CD4-positive, CD25-positive, alpha-beta regulatory T cell (primary cell): ENCODE results near the gene CSNK2B. TPM values are rescaled to one million over a fixed set of nuclear protein-coding genes. Genes with fewer than 3 reads are reported as not detected.

Experiments used
- ATAC-seq, 2 donors: fragments of 150-1000 bp; cut with Tn5 transposase; one replicate each; pipeline ENCODE4 v1.10.0; 2021; ENCODE audit warnings: low read depth in 2 of 2, moderate number of reproducible peaks in 2 of 2, moderate library complexity in 1 of 2
- DNase-seq, 3 donors: peaks; one replicate each; pipeline versions ENCODE4 v3.0.0 to v3.0.0-alpha.2; 2012 to 2022; ENCODE audit warnings: mixed read lengths in 1 of 3
- H3K27ac ChIP-seq: one replicate; pipeline ENCODE4 v1.7.0; 2013; ENCODE audit warnings: mild to moderate bottlenecking, low read length; ENCODE audit not compliant: insufficient read depth, poor library complexity, severe bottlenecking
- H3K27me3 ChIP-seq: one replicate; pipeline ENCODE4 v1.7.0; 2013; ENCODE audit warnings: low read length; ENCODE audit not compliant: control insufficient read depth, insufficient read depth
- H3K36me3 ChIP-seq: one replicate; pipeline ENCODE4 v1.7.0; 2013; ENCODE audit warnings: mild to moderate bottlenecking, low read length, moderate library complexity; ENCODE audit not compliant: control insufficient read depth, insufficient read depth
- H3K4me1 ChIP-seq: 2 replicates; pipeline ENCODE4 v1.7.0; 2013; ENCODE audit warnings: mild to moderate bottlenecking, low read length; ENCODE audit not compliant: insufficient read depth, control insufficient read depth, poor library complexity, severe bottlenecking
- H3K4me3 ChIP-seq: one replicate; pipeline ENCODE4 v1.7.0; 2013; ENCODE audit warnings: low read depth, mild to moderate bottlenecking, low read length, moderate library complexity
- H3K9me3 ChIP-seq, 2 experiments: 1 replicate in 1 of 2; 2 replicates in 1 of 2; pipeline ENCODE4 v1.7.0; 2013; ENCODE audit warnings: low read length in 2 of 2, mild to moderate bottlenecking in 1 of 2, moderate library complexity in 1 of 2; ENCODE audit not compliant: control insufficient read depth in 2 of 2
- H3K27ac Mint-ChIP-seq, 3 donors: one replicate each; pipeline ENCODE4 v1.8.0; 2020 to 2022; ENCODE audit warnings: mild to moderate bottlenecking in 3 of 3, mixed read lengths in 3 of 3, moderate library complexity in 2 of 3
- H3K27me3 Mint-ChIP-seq: one replicate; pipeline ENCODE4 v1.8.0; 2022; ENCODE audit warnings: mild to moderate bottlenecking, mixed read lengths
- H3K36me3 Mint-ChIP-seq: one replicate; pipeline ENCODE4 v1.8.0; 2020; ENCODE audit warnings: mixed read lengths
- H3K4me1 Mint-ChIP-seq, 4 donors: one replicate each; pipeline ENCODE4 v1.8.0; 2020 to 2022; ENCODE audit warnings: mixed read lengths in 4 of 4, mild to moderate bottlenecking in 1 of 4
- H3K4me3 Mint-ChIP-seq, 4 donors: one replicate each; pipeline ENCODE4 v1.8.0; 2020 to 2022; ENCODE audit warnings: mild to moderate bottlenecking in 4 of 4, mixed read lengths in 4 of 4, moderate library complexity in 3 of 4
- H3K9me3 Mint-ChIP-seq, 7 donors: one replicate each; pipeline ENCODE4 v1.8.0; 2020 to 2022; ENCODE audit warnings: mixed read lengths in 7 of 7, mild to moderate bottlenecking in 3 of 7, moderate library complexity in 2 of 7
- polyA plus RNA-seq, 4 donors: library from polyadenylated mRNA; unstranded; fragments of 300-500 nt; fragmentation: Illumina TruSeq; gene quantifications; one replicate each; pipeline ENCODE4 v1.2.3, GENCODE V29; 2021
- total RNA-seq: library from RNA; stranded (reverse); gene quantifications from one replicate; pipeline ENCODE4 v1.2.3, GENCODE V29; 2022

The CSNK2B gene
- total and polyA plus RNA-seq, 5 donors from 2014 or later: 141 to 285 (median 240) TPM

GRCh38 chr6:31681135-31681671 is 15.3 kb downstream of the CSNK2B start:
- H3K4me3 Mint-ChIP-seq: peak overlapping the region; percentile 87 to 93 (median 90)
- H3K4me3 ChIP-seq: peak overlapping the region; percentile 86
- H3K36me3 Mint-ChIP-seq: peaks cover 6% of the 10 kb centered on the region
- ATAC-seq (peak; percentile 10 to 34), DNase-seq (peak; percentile 25 to 42 (median 27))
- peaks cover 16% of the 10 kb centered on the region for H3K4me1 ChIP-seq
- H3K36me3 ChIP-seq: peaks cover 14% of the 10 kb centered on the region
- peak overlapping the region; percentile 53 for H3K27ac ChIP-seq
- H3K4me1 Mint-ChIP-seq: peaks cover 0 to 35% (median 18%) of the 10 kb centered on the region in 4 donors
- no peaks in the 10 kb centered on the region for H3K9me3 Mint-ChIP-seq
- H3K27me3 Mint-ChIP-seq: no peaks in the 10 kb centered on the region
- no peaks in the 10 kb centered on the region for H3K9me3 ChIP-seq
- H3K27me3 ChIP-seq: no peaks in the 10 kb centered on the region
- H3K27ac Mint-ChIP-seq: peak overlapping the region in 2 of 3 donors; percentile 86 to 94

GRCh38 chr6:31683591-31683990 is 17.7 kb downstream of the CSNK2B start:
- Mint-ChIP-seq H3K4me3 (peak overlapping the region in 1 of 4 donors; percentile 53), H3K4me1 (peaks cover 0 to 27% (median 14%) of the 10 kb centered on the region in 4 donors), H3K27ac (peak overlapping the region in 1 of 3 donors; percentile 42), H3K36me3 (peaks cover 11% of the 10 kb centered on the region), H3K9me3 (no peaks in the 10 kb centered on the region), H3K27me3 (no peaks in the 10 kb centered on the region)
- DNase-seq (no peak), ATAC-seq (no peak)
- Histone ChIP-seq H3K4me1 (peaks cover 16% of the 10 kb centered on the region), H3K9me3 (no peaks in the 10 kb centered on the region), H3K27me3 (no peaks in the 10 kb centered on the region), H3K27ac (no peak overlapping the region), H3K4me3 (no peak overlapping the region), H3K36me3 (peaks cover 30% of the 10 kb centered on the region)

GRCh38 chr6:31686483-31686882 is 20.6 kb downstream of the CSNK2B start:
- H3K4me1 ChIP-seq: peaks cover 4% of the 10 kb centered on the region
- H3K27ac Mint-ChIP-seq: peak overlapping the region in 1 of 3 donors; percentile 74
- H3K9me3 ChIP-seq: no peaks in the 10 kb centered on the region
- peaks cover 0 to 12% (median 3%) of the 10 kb centered on the region in 4 donors for H3K4me1 Mint-ChIP-seq
- ATAC-seq: no peak
- H3K27me3 Mint-ChIP-seq: no peaks in the 10 kb centered on the region
- no peak overlapping the region for H3K27ac ChIP-seq
- peaks cover 54% of the 10 kb centered on the region for H3K36me3 ChIP-seq
- H3K4me3 ChIP-seq: no peak overlapping the region
- DNase-seq: no peak
- no peaks in the 10 kb centered on the region for H3K27me3 ChIP-seq
- H3K4me3 Mint-ChIP-seq: no peak overlapping the region
- no peaks in the 10 kb centered on the region for H3K9me3 Mint-ChIP-seq
- peaks cover 23% of the 10 kb centered on the region for H3K36me3 Mint-ChIP-seq

- no peak overlapping the region for H3K4me3 Mint-ChIP-seq
These were observed 21.4 kb downstream of the CSNK2B start for GRCh38 chr6:31687321-31687720.

GRCh38 chr6:31687860-31688693 is 22.2 kb downstream of the CSNK2B start:
- Mint-ChIP-seq H3K4me1 (peaks cover 0 to 3% (median 0%) of the 10 kb centered on the region in 4 donors), H3K27me3 (no peaks in the 10 kb centered on the region), H3K9me3 (no peaks in the 10 kb centered on the region), H3K27ac (peak overlapping the region in 1 of 3 donors; percentile 85), H3K36me3 (peaks cover 28% of the 10 kb centered on the region), H3K4me3 (no peak overlapping the region)
- Histone ChIP-seq H3K9me3 (no peaks in the 10 kb centered on the region), H3K4me3 (no peak overlapping the region), H3K27ac (no peak overlapping the region), H3K4me1 (no peaks in the 10 kb centered on the region), H3K36me3 (peaks cover 68% of the 10 kb centered on the region), H3K27me3 (no peaks in the 10 kb centered on the region)
- ATAC-seq (no peak), DNase-seq (no peak)

More at GRCh38 chr6:31687321-31687720, 21.4 kb downstream of the CSNK2B start:
- H3K27ac Mint-ChIP-seq: no peak overlapping the region
- Histone ChIP-seq H3K4me3 (no peak overlapping the region), H3K36me3 (peaks cover 61% of the 10 kb centered on the region), H3K9me3 (no peaks in the 10 kb centered on the region), H3K27ac (no peak overlapping the region), H3K4me1 (no peaks in the 10 kb centered on the region), H3K27me3 (no peaks in the 10 kb centered on the region)
- H3K9me3 Mint-ChIP-seq: no peaks in the 10 kb centered on the region
- peaks cover 26% of the 10 kb centered on the region for H3K36me3 Mint-ChIP-seq
- ATAC-seq (no peak), DNase-seq (no peak)
- no peaks in the 10 kb centered on the region for H3K27me3 Mint-ChIP-seq
- peaks cover 0 to 3% (median 0%) of the 10 kb centered on the region in 4 donors for H3K4me1 Mint-ChIP-seq

GRCh38 chr6:31689249-31690110 is 23.6 kb downstream of the CSNK2B start:
- ATAC-seq: no peak
- H3K4me3 Mint-ChIP-seq: no peak overlapping the region

GRCh38 chr6:31690231-31691077 is 24.6 kb downstream of the CSNK2B start:
- Mint-ChIP-seq H3K4me3 (peak overlapping the region in 1 of 4 donors; percentile 68), H3K9me3 (no peaks in the 10 kb centered on the region), H3K27ac (peak overlapping the region in 2 of 3 donors; percentile 22 to 31), H3K36me3 (peaks cover 37% of the 10 kb centered on the region), H3K27me3 (no peaks in the 10 kb centered on the region), H3K4me1 (peaks cover 0 to 3% (median 0%) of the 10 kb centered on the region in 4 donors)
- Histone ChIP-seq H3K27ac (no peak overlapping the region), H3K9me3 (no peaks in the 10 kb centered on the region), H3K36me3 (peaks cover 82% of the 10 kb centered on the region), H3K4me3 (no peak overlapping the region), H3K4me1 (no peaks in the 10 kb centered on the region), H3K27me3 (no peaks in the 10 kb centered on the region)
- no peak for DNase-seq
- no peak for ATAC-seq

More at GRCh38 chr6:31689249-31690110, 23.6 kb downstream of the CSNK2B start:
- peaks cover 0 to 3% (median 0%) of the 10 kb centered on the region in 4 donors for H3K4me1 Mint-ChIP-seq
- peak overlapping the region in 1 of 3 donors; percentile 59 for H3K27ac Mint-ChIP-seq
- no peak overlapping the region for H3K4me3 ChIP-seq
- H3K27me3 Mint-ChIP-seq: no peaks in the 10 kb centered on the region
- DNase-seq: no peak
- H3K36me3 Mint-ChIP-seq: peaks cover 32% of the 10 kb centered on the region
- no peaks in the 10 kb centered on the region for H3K9me3 ChIP-seq
- H3K27ac ChIP-seq: no peak overlapping the region
- peaks cover 76% of the 10 kb centered on the region for H3K36me3 ChIP-seq
- H3K9me3 Mint-ChIP-seq: no peaks in the 10 kb centered on the region
- H3K27me3 ChIP-seq: no peaks in the 10 kb centered on the region
- H3K4me1 ChIP-seq: no peaks in the 10 kb centered on the region
